Measurements from ENCODE around the gene SF1. TPM values are rescaled to one million over a fixed set of nuclear protein-coding genes. Genes with fewer than 3 reads are reported as not detected.

SF1 gene
- total RNA-seq (322 and 342 TPM in 2 replicates), polyA plus RNA-seq (94.0 and 95.0 TPM in 2 replicates), polyA minus RNA-seq (107 and 134 TPM in 2 replicates), Bru-seq, nascent RNA (percentile 99 among the genes with signal in this experiment), BruChase-seq, experiment 1, labeled RNA remaining after a 6-hour chase (percentile 97 among the genes with signal in this experiment), BruChase-seq, experiment 2, labeled RNA remaining after a 2-hour chase (percentile 98 among the genes with signal in this experiment)
- polyA plus RNA-seq (2011; cell fraction: cytosol; rRNA removed) = 72.5 and 73.7 TPM in 2 replicates
- polyA plus RNA-seq (2011; cell fraction: nucleus; rRNA removed) = 271 and 349 TPM in 2 replicates
- polyA plus RNA-seq (2012) = 156 and 202 TPM in 2 replicates
- polyA minus RNA-seq (2011; cell fraction: cytosol; rRNA and poly(A)+ RNA removed) = 55.6 TPM
- polyA minus RNA-seq (2011; cell fraction: nucleus; rRNA and poly(A)+ RNA removed) = 177 and 197 TPM in 2 replicates
- long read RNA-seq, transcript SF1-201 (13 exons, 2,850 nt) = major isoform, 65 of 163 reads
- long read RNA-seq, transcript SF1-204 (13 exons, 3,470 nt) = minor isoform, 9 of 163 reads
- long read RNA-seq, partial matches to known transcripts = 37 of 163 reads
- long read RNA-seq, other reads (novel, unspliced or antisense) = 44 of 163 reads

GRCh38 chr11:64778473-64779298, at the start of gene SF1:
Gene SF1, minus strand, starts transcription at chr11:64778542. Its CDS starts 150 bp downstream, at chr11:64778392.
- peak; percentile 98 for FAIRE-seq
- Histone ChIP-seq H2AFZ (ENCODE audit: low read depth, low read length) (peak within 1 kb of the TSS; percentile 16), H3K27ac (ENCODE audit: insufficient read depth, low read depth, low read length) (peak within 1 kb of the TSS; percentile 80), H3K4me3 (replicated peaks in 1 of 3; ENCODE audit: insufficient read depth in 1 of 3, low read depth in 1 of 3, low read length in 3 of 3) (peak within 1 kb of the TSS; percentile 69 to 85 (median 75)), H3K4me1 (ENCODE audit: control insufficient read depth, extremely low read depth, insufficient read depth, low read length) (peaks cover 22% of the 10 kb centered on the region), H3K79me2 (ENCODE audit: control insufficient read depth, insufficient read depth, low read length) (peaks cover 39% of the 10 kb centered on the region), H3K9ac (replicated peaks; ENCODE audit: extremely low read depth, insufficient read depth, low read length) (peak within 1 kb of the TSS; percentile 91), H3K27me3 (ENCODE audit: control insufficient read depth in 2 of 2, insufficient read depth in 2 of 2, low read length in 2 of 2) (no peaks in the 10 kb centered on the region), H4K20me1 (replicated peaks; ENCODE audit: control insufficient read depth, extremely low read depth, insufficient read depth, low read length) (peaks cover 18% of the 10 kb centered on the region), H3K9me3 (replicated peaks; ENCODE audit: control insufficient read depth, insufficient read depth, low read length) (no peaks in the 10 kb centered on the region), H3K36me3 (ENCODE audit: control insufficient read depth in 2 of 2, extremely low read depth in 1 of 2, insufficient read depth in 2 of 2, low read length in 2 of 2) (peaks cover 18 to 20% of the 10 kb centered on the region in 2 experiments), H3K4me2 (ENCODE audit: insufficient read depth, low read length) (peak within 1 kb of the TSS; percentile 91), H3K9me1 (replicated peaks; ENCODE audit: control insufficient read depth, extremely low read depth, insufficient read depth, low read length) (no peaks in the 10 kb centered on the region)
- TF ChIP-seq MYC (IDR thresholded peaks at IDR 0.05; ENCODE audit: low read depth, low read length) (no peak), JUN (IDR thresholded peaks at IDR 0.05; ENCODE audit: borderline replicate concordance, insufficient read depth, insufficient read length, low read depth) (peak; percentile 44), POLR2AphosphoS5 (IDR thresholded peaks at IDR 0.05; ENCODE audit: insufficient read depth, low read depth, low read length) (no peak), CTCF (IDR thresholded peaks at IDR 0.05; ENCODE audit: extremely low read depth in 1 of 2, insufficient read depth in 1 of 2, low read depth in 1 of 2, low read length in 2 of 2) (no peak), POLR2A (IDR thresholded peaks at IDR 0.05; ENCODE audit: low read depth, low read length) (peak; percentile 72), MAX (IDR thresholded peaks at IDR 0.05; ENCODE audit: insufficient read depth, insufficient read length) (no peak)
- intact Hi-C loops (cut with micrococcal nuclease) (loop anchor here (1.0 to 2.0 kb wide), 3 partner anchors 24 to 510 kb away; partner anchors contain the start of genes MAP4K2 and MEN1), dilution Hi-C loops (cut with MboI; ENCODE audit: extremely low pct_ligation_motif_present, low sequenced_read_pairs) (no loop called here)
- DNase-seq (ENCODE audit: low read depth, low spot score) = peak; percentile 100
- CTCF ChIA-PET = interaction anchor here (0.6 to 1.3 kb wide), 14 partner anchors 9 to 338 kb away, joined by 3 to 11 read pairs (median 4); partner anchors contain the start of genes CDC42BPG and ZNHIT2
- no TSS peak for BruUV-seq (replicated peaks)
- POLR2A ChIA-PET = interaction anchor here (0.6 to 1.0 kb wide), 6 partner anchors 10 to 1510 kb away, joined by 3 to 4 read pairs (median 4); partner anchors contain the start of gene YIF1A

Measured in endothelial cell of umbilical vein (primary cell).